GM21423 (cell line): Measurements from ENCODE around the gene AHSG.

ENCODE experiments used
- ATAC-seq: cut with Tn5 transposase; IDR thresholded peaks from one replicate; pipeline ENCODE4 v1.9.1; 2021; ENCODE audit warnings: mild to moderate bottlenecking, moderate library complexity; ENCODE audit not compliant: unreplicated experiment

The AHSG gene

GRCh38 chr3:186637686-186638085 lies 24.8 kb downstream of the AHSG start:
- no peak for ATAC-seq

- no peak for ATAC-seq
These were observed 25.4 kb downstream of the AHSG start for GRCh38 chr3:186638259-186638658.

GRCh38 chr3:186639778-186640472 lies 27.1 kb downstream of the AHSG start, which contains the start of gene FETUB:
FETUB (plus strand) TSS chr3:186640399; CDS start chr3:186640461, 62 bp downstream.
- no peak for ATAC-seq

GRCh38 chr3:186640473-186640818 lies 27.6 kb downstream of the AHSG start:
- no peak for ATAC-seq

DNA sequence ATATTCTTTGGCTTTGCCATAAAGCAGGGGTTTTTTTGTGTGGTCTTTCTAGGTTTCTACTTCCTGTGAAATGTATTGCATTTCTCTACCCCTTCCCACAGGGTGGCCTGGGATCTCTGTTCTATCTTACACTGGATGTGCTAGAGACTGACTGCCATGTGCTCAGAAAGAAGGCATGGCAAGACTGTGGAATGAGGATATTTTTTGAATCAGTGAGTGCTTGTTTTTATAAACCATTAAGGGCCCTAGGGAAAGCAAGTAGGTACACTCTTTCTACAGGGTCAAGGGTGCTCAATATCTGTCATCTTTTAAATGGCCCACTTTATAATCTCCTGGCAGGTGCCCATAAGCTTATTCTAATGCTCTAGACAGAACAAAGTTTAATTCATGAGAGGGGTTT lies 28.1 kb downstream of the AHSG start:
- no peak for ATAC-seq

DNA sequence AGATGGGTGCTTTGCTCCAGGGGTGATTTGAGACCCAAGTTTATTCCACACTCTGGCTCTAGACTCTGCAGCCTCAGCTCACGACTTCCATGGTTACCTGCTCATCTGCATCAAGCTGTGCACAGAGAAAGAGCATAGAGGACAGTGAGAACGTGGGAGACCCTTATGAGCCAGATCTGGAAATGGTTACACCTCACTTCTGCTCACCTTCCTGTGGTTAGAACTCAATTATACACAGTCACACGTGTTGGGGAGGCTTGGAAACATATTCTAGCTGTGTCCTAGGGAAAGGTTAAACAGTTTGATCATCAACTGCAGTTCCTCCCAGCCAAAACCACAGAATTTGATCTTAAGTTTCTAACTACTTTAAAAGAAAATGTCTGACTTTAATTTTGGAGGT lies 29.2 kb downstream of the AHSG start:
- no peak for ATAC-seq

GRCh38 chr3:186643493-186643892 lies 30.6 kb downstream of the AHSG start:
- ATAC-seq, result no peak

- no peak for ATAC-seq
These were observed 31.8 kb downstream of the AHSG start for GRCh38 chr3:186644683-186645082.

DNA sequence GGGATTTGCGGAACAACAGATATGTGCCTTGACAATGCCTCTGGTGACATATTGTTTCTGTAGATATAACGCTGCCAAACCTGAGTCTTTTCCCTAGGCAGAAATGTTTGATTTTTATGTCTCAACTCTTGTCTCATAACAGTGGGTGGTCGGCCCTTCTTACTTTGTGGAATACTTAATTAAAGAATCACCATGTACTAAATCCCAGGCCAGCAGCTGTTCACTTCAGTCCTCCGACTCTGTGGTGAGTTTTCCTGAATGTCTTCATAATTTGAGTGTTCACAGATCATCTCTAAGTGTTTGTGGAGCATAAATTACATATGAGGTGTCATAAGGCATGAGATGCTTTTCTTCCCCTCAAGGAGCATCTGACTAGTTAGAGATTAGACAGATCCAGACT lies 33.2 kb downstream of the AHSG start:
- no peak for ATAC-seq

GRCh38 chr3:186646841-186647240 lies 34.0 kb downstream of the AHSG start:
- ATAC-seq, result no peak

DNA sequence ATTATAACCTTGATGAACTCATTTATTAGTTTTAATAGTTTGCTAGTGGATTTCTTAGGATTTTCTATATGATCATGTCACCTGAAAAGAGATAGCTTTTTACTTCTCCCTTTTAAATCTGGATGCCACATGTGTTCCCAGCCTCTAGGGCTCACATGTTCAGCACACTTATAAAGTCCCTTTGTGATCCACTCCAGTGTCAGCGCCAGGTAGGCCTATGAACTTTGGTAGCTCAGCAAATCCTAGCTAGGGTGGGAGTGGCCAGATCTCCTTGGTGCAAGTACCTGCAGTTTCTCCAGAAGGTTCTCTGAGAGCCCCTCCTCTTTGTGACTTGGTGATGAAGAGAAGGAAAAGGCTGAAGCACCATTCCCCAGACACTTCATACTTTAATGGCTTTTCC lies 36.0 kb downstream of the AHSG start:
- no peak for ATAC-seq

GRCh38 chr3:186651678-186652215 lies 38.9 kb downstream of the AHSG start:
- ATAC-seq, result no peak

DNA sequence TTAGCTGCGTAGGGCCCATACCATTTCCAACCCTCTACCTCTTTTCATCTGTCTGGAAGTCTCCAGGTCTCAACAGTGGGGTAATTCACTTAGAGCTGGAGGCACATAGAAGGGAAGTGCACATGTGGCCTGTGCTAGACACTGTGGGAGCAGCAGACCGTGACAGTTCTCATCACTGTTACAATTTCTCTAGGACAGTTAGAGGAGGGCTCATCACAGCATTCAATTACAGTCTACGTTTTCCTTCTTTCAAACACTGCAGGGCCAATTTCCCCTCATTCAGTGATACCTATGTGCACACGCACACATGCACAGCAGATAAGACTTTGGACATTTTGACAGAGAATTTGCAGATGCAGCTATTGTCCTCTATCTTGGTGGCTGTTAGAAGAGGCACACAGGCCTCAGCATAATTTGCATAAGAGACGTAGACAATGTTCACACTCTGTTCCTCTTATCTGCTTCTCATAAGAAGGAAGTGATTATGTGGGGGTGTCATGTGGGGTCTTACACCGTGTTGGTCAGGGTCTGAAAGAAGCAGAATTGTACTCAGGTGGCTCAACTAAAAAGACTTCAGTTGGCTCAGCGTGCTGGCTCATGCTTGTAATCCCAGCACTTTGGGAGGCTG lies 40.3 kb downstream of the AHSG start:
- peak; percentile 86 for ATAC-seq

DNA sequence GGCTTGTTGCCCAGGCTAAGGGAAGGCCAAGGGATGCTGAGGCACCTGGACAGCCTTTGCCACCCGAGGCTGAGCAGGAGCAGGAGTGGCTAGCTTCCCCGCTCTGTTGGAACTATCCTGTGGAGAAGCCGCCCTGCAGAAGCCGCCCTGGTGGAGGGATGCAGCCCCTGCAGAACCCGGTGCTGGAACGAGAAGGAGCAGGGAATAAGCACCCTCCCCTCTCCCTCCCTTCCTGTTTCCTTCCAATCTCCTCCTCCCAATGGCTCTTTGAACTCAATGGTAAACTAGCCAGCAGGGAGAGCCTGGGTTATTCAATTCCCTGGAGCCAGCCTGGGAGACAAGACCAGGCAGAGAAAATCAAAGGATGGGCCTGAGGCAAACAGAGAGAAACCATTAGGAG lies 41.1 kb downstream of the AHSG start:
- no peak for ATAC-seq

- no peak for ATAC-seq
These were observed 50.7 kb downstream of the AHSG start for GRCh38 chr3:186663361-186664118.

DNA sequence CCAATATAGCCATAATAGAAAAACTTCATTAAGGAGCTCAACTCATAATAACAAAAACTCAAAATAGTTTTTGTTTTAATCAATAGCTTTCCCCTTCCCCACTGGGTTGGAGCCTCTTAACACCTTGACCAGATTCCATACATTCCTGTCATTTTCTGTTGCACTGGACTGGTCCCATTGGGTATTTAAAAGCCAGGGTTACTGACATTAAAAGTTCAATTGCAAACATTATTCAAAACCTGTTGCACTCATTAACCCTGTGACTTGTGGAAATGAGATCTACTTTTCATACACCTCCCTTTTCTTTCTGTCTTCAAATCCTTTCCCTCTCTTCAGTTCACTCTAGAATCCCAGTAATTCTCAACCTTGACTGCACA lies 51.2 kb downstream of the AHSG start:
- ATAC-seq, result no peak

GRCh38 chr3:186664506-186664905 lies 51.6 kb downstream of the AHSG start:
- no peak for ATAC-seq

DNA sequence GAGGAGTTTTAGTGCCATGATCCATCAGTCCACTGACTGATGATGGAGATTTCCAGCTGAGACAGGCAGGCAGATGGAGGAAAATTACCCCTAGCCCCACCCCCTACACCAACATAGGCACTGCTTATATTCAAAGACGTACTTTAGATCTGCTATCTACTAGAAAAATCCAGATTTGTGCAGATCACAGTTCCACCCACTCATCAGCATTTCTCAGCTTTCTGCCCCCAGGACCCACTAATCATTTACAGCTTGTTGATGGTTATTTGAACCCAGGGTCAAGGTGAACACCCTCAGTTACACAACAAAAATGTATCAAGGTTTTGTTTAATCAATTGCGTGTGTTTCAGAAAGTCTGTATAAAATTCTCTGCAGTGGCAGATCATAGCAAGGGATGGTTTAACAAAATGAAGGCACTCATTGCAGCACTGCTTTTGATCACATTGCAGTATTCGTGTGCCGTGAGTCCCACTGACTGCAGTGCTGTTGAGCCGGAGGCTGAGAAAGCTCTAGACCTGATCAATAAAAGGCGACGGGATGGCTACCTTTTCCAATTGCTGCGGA lies 52.8 kb downstream of the AHSG start, which contains the start of gene HRG:
Gene HRG (plus strand): TSS at position 390 of the 564 bp plus-strand sequence. CDS start 18 bp downstream, at position 408.
- no peak for ATAC-seq

DNA sequence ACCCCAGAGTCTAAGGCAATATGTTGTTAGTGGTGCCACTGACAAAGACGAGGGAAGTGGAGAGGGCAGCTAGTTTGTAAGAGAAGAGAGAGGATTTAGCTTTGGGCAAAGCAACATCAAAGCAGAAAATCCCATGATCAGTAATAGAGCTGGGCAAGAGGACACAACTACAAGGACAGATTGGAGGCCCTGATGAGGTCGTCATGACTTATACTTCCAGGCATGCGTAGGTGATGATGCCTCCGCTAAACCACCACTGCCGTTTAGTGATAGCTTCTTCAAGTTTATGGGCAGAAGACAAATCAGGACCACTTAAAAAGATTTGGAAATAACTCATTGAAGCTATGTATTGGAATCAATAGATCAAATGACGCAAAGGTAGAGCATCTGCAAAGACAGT lies 55.6 kb downstream of the AHSG start:
- no peak for ATAC-seq

DNA sequence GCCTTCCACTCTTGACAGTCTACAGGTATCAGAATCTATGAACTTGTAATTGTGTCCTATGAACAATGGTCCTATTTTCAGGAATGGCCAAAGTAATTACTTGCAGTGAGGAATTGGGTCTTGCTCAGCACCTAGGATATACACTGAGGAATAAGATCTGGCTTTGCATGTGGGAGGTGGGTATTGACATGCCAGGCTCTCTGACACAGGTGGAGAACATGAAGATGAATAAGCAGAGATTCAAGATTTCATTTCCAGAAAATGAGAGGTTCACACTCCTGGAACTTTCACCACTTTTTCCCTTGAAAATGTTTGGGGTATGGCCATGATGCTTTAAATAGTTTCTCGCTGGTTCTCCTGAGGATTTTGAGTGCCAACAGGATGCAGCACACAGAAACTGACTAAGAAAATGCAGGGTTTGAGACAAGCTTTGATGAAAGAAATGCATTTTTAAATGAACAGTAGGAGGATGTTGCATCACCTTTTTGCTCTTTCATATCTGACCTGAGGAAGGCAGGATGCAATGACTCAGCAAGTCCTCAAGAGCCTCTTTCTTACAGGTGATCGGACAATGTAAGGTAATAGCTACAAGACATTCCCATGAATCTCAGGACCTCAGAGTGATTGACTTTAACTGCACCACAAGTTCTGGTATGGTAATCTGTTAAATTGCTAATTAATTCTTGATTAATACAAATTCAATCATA lies 56.7 kb downstream of the AHSG start:
- ATAC-seq, result no peak

GRCh38 chr3:186670155-186670554 lies 57.3 kb downstream of the AHSG start:
- ATAC-seq, result no peak
